ENCODE results near the gene LRRC73.
"Not testable (repeated sequence)": the region's sequence is repeated elsewhere in the genome, so short reads cannot be mapped to it uniquely, and the experiment has no call there.

GRCh38 chr6:43498291-43498690 is 11.9 kb downstream of the LRRC73 start:
- TF ChIP-seq POLR2A (IDR thresholded peaks at IDR 0.05; ENCODE audit: low read depth, low read length); POLR2AphosphoS5 (IDR thresholded peaks at IDR 0.05; ENCODE audit: low read depth, low read length); TAF1 (IDR thresholded peaks at IDR 0.05; ENCODE audit: borderline replicate concordance, low read depth, low read length): not testable (repeated sequence)
